HFF-Myc (cell line): Measurements from ENCODE around the gene ZNF688.
"Not testable (repeated sequence)": the region's sequence is repeated elsewhere in the genome, so short reads cannot be mapped to it uniquely, and the experiment has no call there.

Experiments used
- DNase-seq: peaks from one replicate; pipeline ENCODE4 v3.0.0-alpha.2; 2011; ENCODE audit warnings: low read depth; ENCODE audit errors: extremely low read depth
- H3K4me3 ChIP-seq: replicated peaks from 2 replicates; pipeline ENCODE4 v1.5.1; 2011; ENCODE audit warnings: low read depth, mild to moderate bottlenecking, control low read depth, low read length
- CTCF ChIP-seq: IDR thresholded peaks from 2 replicates; pipeline ENCODE4 v1.5.1; 2012; ENCODE audit warnings: mild to moderate bottlenecking, low read depth, low read length, control low read depth; ENCODE audit errors: missing control alignments

Gene ZNF688

GRCh38 chr16:30601966-30602365, 30.5 kb upstream of the ZNF688 start:
- DNase-seq = no peak
- TF ChIP-seq CTCF = no peak
- no peak overlapping the region for H3K4me3 ChIP-seq

GRCh38 chr16:30600929-30601328, 29.4 kb upstream of the ZNF688 start:
- TF ChIP-seq CTCF = no peak
- DNase-seq = no peak
- no peak overlapping the region for H3K4me3 ChIP-seq

DNA sequence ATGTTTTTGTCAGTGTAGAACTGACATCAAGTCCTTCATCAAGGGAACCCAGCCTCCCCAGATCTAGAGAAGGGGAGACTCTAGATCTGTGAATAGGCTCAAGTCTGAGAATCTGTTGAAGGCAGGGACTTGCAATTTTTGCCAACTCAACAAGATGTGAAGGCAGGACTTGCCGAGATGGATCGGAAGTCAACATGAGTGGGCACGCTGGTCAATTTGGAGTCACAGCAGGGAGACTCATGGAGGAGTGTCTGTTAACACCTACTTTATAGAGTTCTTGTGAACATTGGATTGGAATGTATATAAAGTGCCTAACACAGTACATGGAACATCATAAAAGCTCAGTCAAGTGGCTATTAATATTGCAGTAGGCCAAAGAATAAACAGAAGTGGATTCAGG, 28.7 kb upstream of the ZNF688 start:
- no peak overlapping the region for H3K4me3 ChIP-seq
- DNase-seq = no peak
- no peak for TF ChIP-seq CTCF

DNA sequence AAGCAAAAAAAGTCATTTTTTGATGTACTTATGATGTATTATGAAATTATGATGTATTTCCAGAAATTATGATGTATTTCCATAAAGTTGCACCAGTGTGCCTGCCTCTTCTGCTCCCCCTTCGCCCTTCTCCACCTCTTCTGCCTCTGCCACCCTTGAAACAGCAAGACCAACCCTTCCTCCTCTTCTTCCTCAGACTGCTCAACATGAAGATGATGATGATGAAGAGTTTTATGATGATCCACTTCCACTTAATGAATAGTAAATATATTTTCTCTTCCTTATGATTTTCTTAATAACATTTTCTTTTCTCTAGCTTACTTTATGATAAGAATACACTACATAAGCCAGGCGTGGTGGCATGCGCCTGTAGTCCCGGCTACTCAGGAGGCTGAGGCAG, 21.4 kb upstream of the ZNF688 start:
- TF ChIP-seq CTCF = no peak
- H3K4me3 ChIP-seq = no peak overlapping the region
- no peak for DNase-seq

GRCh38 chr16:30590869-30591268, 19.4 kb upstream of the ZNF688 start:
- not testable (repeated sequence) for DNase-seq, H3K4me3 ChIP-seq

- DNase-seq, H3K4me3 ChIP-seq: not testable (repeated sequence)
These were observed 18.1 kb upstream of the ZNF688 start for GRCh38 chr16:30589582-30589981.

DNA sequence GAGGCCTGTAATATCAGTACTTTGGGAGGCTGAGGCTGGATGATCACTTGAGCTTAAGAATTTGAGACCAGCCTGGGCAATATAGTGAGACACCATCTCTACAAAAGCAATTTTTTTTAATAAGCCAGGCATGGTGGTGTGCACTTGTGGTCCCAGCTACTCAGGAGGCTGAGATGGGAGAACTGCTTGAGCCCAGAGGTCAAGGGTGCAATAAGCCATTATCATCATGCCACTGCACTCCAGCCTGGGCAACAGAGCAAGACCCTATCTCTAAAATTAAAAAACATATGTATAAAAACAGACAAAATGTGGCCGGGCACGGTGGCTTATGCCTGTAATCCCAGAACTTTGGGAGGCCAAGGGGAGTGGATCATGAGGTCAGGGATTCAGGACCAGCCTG, 17.1 kb upstream of the ZNF688 start:
- TF ChIP-seq CTCF = no peak
- no peak for DNase-seq
- no peak overlapping the region for H3K4me3 ChIP-seq

GRCh38 chr16:30585400-30586191, 14.1 kb upstream of the ZNF688 start, which contains the start of gene ZNF785:
Gene ZNF785 (minus strand): TSS chr16:30585697. CDS start chr16:30585611, 86 bp downstream.
- TF ChIP-seq CTCF = no peak
- peak within 1 kb of the TSS; percentile 46 for H3K4me3 ChIP-seq
- DNase-seq = peak; percentile 95
